Ovary (tissue), 9 donors: ENCODE measurements around the gene FMNL3. TPM values are rescaled to one million over a fixed set of nuclear protein-coding genes. Genes with fewer than 3 reads are reported as not detected.
"Not testable (repeated sequence)": the region's sequence is repeated elsewhere in the genome, so short reads cannot be mapped to it uniquely, and the experiment has no call there.

Experiments
- DNase-seq, 5 donors: peaks; one replicate each; pipeline ENCODE4 v3.0.0-alpha.2; 2019 to 2020
- H3K27ac ChIP-seq, 2 donors: fragments of 200-600 bp; one replicate each; pipeline versions ENCODE4 v1.5.1 to v1.8.0; 2019 to 2022
- H3K27me3 ChIP-seq: fragments of 200-600 bp; one replicate; pipeline ENCODE4 v1.8.0; 2022
- H3K36me3 ChIP-seq: fragments of 200-600 bp; sonication (generic); one replicate; pipeline ENCODE4 v1.5.1; 2019
- H3K4me1 ChIP-seq: one replicate; pipeline ENCODE4 v1.8.1; 2013; ENCODE audit warnings: mild to moderate bottlenecking, moderate library complexity; ENCODE audit not compliant: insufficient read depth
- H3K4me3 ChIP-seq: fragments of 200-600 bp; sonication (generic); one replicate; pipeline ENCODE4 v1.5.1; 2017
- H3K9me3 ChIP-seq, 2 donors: fragments of 200-600 bp in 1 of 2; sonication (generic) in 1 of 2; one replicate each; pipeline versions ENCODE4 v1.5.1 to v1.8.1; 2013 to 2019; ENCODE audit warnings: mild to moderate bottlenecking in 1 of 2, moderate library complexity in 1 of 2
- EP300 ChIP-seq: sonication (generic); formaldehyde crosslinking; IDR thresholded peaks from one replicate; pipeline ENCODE4 v1.6.1; 2017; ENCODE audit warnings: antibody characterized with exemption
- POLR2A ChIP-seq: fragments of 450-650 bp; IDR thresholded peaks from one replicate; pipeline ENCODE4 v1.6.1; 2017; ENCODE audit warnings: antibody characterized with exemption, mild to moderate bottlenecking, moderate library complexity
- WGBS, 3 donors: extraction: QIAGEN DNeasy Blood & Tissue Kit in 1 of 3; methylation state at CpG; one replicate each; pipeline versions ENCODE4 v1.1.5 to v1.1.7; 2013 to 2017; 5-methylcytosine and 5-hydroxymethylcytosine counted together
- intact Hi-C, 4 donors: fragments of 100-400 bp; cut with DNase I; formaldehyde crosslinking; loops; one replicate each; pipeline versions ENCODE4 v1.11.0 to v1.15.1; 2022 to 2023
- polyA plus RNA-seq, 2 donors: library from polyadenylated mRNA; stranded (reverse); fragments of 200-250 nt in 1 of 2; fragments of 350-450 nt in 1 of 2; fragmentation: Illumina TruSeq in 1 of 2; extraction: RNeasy Lipid Tissue Mini Kit (QIAGEN cat#74804) in 1 of 2; gene quantifications; one replicate each; pipeline ENCODE4 v1.2.3, GENCODE V29; 2013 to 2014
- total RNA-seq, 7 donors: library from RNA; depleted of rRNA in 2 of 7; stranded (reverse); fragments of >200 nt in 2 of 7; fragmentation: NEBNext Ultra II Directional in 3 of 7; extraction: Animal tissue kit (Norgen Biotek cat#: 25700) in 3 of 7; gene quantifications; one replicate each; pipeline versions ENCODE4 v1.1.0 to v1.2.4, GENCODE V29; 2016 to 2023
- TF ChIP-seq, protein P1 (sequence below), 3 donors: fragments of 450-650 bp in 2 of 3; fragments of 200-600 bp in 1 of 3; IDR thresholded peaks; one replicate each; pipeline versions ENCODE4 v1.5.1 to v1.8.0; 2016 to 2022; ENCODE audit warnings: antibody characterized with exemption in 3 of 3, mild to moderate bottlenecking in 1 of 3
- donor health status: DM: no; HTN: no; CAD: no; lungs with moderate emphysema.
- donor health status: DM: no; HTN: no; CAD: no.
- donor health status: Bipolar disorder and iron deficiency.
- donor health status: DM: yes; HTN: yes; CAD: no.
- donor health status: DM: no; HTN: no; CAD: no.
- donor health status: DM: yes; HTN: yes; CAD: no.

Gene FMNL3
- total and polyA plus RNA-seq, 9 donors = 15.7 to 58.1 (median 33.1) TPM

DNA sequence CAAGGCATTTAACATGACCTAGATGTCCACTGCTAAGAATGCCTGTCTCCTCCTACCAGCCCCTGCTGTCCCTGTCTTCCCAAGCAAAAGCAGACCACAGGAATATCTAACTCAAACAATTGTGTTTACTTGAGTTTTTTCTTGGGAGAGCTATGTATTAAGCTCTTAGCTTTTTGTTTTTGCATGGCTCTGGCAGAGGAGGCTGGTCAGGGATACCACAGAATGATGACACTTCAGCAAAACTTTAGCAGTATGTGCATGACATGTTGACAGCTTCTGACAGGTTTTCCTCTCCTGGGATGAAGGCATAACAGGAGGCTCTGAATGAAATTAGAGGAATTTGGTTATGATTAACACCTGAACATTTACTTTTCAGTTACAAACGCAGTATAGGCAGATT, 41.1 kb upstream of the FMNL3 start:
- H3K27me3 ChIP-seq = no peaks in the 10 kb centered on the region
- no peak for DNase-seq
- intact Hi-C loops = no loop called here
- H3K27ac ChIP-seq = no peak overlapping the region
- TF ChIP-seq POLR2A = no peak
- no peak for TF ChIP-seq EP300
- TF ChIP-seq, protein P1, sequence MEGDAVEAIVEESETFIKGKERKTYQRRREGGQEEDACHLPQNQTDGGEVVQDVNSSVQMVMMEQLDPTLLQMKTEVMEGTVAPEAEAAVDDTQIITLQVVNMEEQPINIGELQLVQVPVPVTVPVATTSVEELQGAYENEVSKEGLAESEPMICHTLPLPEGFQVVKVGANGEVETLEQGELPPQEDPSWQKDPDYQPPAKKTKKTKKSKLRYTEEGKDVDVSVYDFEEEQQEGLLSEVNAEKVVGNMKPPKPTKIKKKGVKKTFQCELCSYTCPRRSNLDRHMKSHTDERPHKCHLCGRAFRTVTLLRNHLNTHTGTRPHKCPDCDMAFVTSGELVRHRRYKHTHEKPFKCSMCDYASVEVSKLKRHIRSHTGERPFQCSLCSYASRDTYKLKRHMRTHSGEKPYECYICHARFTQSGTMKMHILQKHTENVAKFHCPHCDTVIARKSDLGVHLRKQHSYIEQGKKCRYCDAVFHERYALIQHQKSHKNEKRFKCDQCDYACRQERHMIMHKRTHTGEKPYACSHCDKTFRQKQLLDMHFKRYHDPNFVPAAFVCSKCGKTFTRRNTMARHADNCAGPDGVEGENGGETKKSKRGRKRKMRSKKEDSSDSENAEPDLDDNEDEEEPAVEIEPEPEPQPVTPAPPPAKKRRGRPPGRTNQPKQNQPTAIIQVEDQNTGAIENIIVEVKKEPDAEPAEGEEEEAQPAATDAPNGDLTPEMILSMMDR (IDR thresholded peaks at IDR 0.05) = no peak
- peaks cover 16% of the 10 kb centered on the region for H3K4me1 ChIP-seq
- no peaks in the 10 kb centered on the region for H3K36me3 ChIP-seq
- WGBS, 3 donors = 19 to 42% (median 24%) methylated on average over 1 of the region's 1 CpG
- H3K9me3 ChIP-seq = no peaks in the 10 kb centered on the region
- no peak overlapping the region for H3K4me3 ChIP-seq

DNA sequence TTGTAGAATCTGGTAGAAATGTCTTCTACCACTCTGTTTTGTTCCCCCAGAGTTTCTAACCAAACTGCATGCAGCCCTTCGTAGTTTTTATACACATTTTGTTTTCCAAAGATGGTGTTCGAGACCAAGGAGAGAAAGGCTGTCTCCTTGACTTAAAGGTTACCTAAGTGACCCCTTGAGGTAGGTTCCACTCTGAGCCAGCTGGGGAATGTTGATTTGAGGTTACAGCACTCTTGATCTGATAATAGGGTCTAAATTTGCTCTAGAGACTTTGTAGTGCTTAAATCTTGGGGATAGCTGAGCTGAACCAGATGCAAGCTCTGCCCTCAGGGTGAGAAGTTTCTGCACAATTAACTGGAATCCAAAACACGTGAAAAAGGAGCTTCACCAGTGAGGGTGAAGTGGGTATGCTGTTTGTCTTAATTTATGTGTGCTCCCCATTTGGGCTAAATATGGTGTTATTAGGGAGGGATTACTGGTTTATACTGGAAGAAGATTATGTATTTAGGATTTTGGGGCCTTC, 37.2 kb upstream of the FMNL3 start:
- WGBS, 3 donors = 45 to 59% (median 55%) methylated on average over 3 of the region's 3 CpGs
- Histone ChIP-seq H3K9me3 (no peaks in the 10 kb centered on the region), H3K4me1 (peaks cover 16% of the 10 kb centered on the region), H3K27me3 (no peaks in the 10 kb centered on the region), H3K27ac (no peak overlapping the region), H3K36me3 (no peaks in the 10 kb centered on the region), H3K4me3 (no peak overlapping the region)
- TF ChIP-seq EP300 (no peak), POLR2A (no peak)
- TF ChIP-seq, protein P1 (IDR thresholded peaks at IDR 0.05) = no peak
- no peak for DNase-seq
- intact Hi-C loops = no loop called here

DNA sequence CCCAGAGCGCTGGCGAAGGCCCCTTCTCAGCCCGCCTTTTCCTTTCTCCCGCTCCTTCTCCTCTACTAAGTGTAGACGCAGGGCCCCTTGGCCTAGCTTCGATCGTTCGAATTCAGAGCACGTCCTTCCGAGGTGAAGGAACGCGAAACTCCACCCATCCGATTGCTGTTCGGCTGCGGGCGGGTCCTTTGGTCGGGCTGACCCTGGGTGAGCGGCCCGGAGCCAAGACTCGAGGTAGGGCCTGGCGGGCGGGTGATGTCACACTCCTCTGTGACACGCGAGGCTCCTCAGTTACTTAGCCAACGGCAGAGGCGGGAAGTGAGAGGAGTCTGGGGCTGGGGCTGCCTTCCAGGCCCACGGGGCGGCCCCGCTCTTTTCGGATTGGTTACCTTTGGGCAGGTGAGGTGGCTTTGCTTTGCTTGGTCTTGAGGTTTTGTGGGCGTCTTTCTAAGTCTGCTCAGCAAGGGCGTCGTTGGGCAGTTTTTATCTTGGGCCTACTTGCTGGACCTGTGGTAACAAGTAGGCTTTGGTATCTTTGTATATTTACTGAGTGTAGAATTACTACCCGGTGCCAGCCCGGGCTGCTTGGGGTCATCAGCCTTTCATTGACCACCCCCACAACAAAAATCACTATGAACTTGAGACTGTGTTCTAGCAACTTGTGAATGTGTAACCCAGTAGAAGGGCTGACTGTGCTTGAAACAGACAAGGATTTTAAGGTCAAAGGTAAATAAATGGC, 34.8 kb upstream of the FMNL3 start:
- TF ChIP-seq EP300 = no peak
- TF ChIP-seq, protein P1 (IDR thresholded peaks at IDR 0.05) = no peak
- no peak for TF ChIP-seq POLR2A
- Histone ChIP-seq H3K36me3 (no peaks in the 10 kb centered on the region), H3K4me3 (peak overlapping the region; percentile 93), H3K27ac (peak overlapping the region; percentile 83 to 86), H3K27me3 (no peaks in the 10 kb centered on the region), H3K4me1 (peaks cover 13% of the 10 kb centered on the region), H3K9me3 (no peaks in the 10 kb centered on the region)
- intact Hi-C loops = no loop called here
- WGBS, 3 donors = 0% methylated on average over 35 of the region's 35 CpGs
- peak; percentile 73 to 85 (median 79) for DNase-seq

DNA sequence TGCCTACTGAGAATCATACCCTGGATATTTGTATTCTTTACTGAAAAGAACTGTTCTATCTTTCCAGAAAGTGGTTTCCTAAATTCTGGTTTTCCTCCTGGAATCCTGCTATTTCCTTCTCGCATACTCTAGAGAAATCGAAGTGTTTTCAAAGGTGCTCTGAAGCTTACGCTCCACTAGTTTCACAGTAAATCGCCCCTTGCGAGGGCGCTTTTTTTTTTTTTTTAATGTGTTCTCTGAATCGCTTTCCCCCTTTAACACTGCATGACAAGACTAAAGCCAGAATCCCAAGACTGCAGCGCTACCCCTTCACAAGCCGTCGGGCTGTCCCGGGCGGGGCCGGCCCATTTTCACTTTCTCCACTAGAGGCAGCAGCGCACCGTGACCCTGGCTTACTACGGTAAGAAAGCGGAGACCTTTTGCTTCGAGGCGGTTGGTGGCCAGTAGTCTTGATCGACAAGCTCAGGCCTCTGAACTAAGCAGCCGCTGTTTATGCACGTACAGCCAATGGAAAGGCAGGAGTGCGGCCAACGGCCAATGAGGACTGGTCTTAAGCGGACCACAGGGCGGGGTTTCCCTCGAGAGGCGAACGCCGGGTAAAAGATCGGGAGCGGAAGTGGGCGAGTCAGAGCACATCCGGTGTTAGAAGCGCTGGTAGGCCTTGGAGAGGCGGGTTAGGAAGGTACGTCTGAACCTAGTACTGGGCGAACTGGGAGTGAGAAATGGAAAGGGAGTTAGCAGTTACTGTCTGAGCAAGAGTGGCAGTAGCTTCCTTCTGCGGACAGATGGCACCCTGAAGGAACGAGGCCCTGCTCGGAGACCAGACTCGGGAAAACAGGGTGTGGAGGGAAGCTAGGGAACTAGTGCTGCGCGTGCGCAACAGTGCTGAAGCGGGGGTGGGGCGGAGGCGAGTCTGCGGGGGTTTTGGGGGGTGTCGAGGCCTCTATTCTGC, 34.0 kb upstream of the FMNL3 start, which contains the start of gene TMBIM6:
Gene TMBIM6 (plus strand): TSS at position 628 of the 952 bp plus-strand sequence. CDS start 10,937 bp downstream, outside the sequence.
- DNase-seq = peak; percentile 98 to 99 (median 99)
- Histone ChIP-seq H3K4me1 (peaks cover 11% of the 10 kb centered on the region), H3K9me3 (no peaks in the 10 kb centered on the region), H3K36me3 (no peaks in the 10 kb centered on the region), H3K4me3 (peak within 1 kb of the TSS; percentile 93), H3K27me3 (no peaks in the 10 kb centered on the region), H3K27ac (peak within 1 kb of the TSS; percentile 83 to 86)
- intact Hi-C loops = no loop called here
- 3 to 4% (median 3%) methylated on average over 50 of the region's 50 CpGs for WGBS, 3 donors
- no peak for TF ChIP-seq EP300
- TF ChIP-seq, protein P1 (IDR thresholded peaks at IDR 0.05) = peak; percentile 91 to 98 (median 96)
- TF ChIP-seq POLR2A = peak; percentile 99

DNA sequence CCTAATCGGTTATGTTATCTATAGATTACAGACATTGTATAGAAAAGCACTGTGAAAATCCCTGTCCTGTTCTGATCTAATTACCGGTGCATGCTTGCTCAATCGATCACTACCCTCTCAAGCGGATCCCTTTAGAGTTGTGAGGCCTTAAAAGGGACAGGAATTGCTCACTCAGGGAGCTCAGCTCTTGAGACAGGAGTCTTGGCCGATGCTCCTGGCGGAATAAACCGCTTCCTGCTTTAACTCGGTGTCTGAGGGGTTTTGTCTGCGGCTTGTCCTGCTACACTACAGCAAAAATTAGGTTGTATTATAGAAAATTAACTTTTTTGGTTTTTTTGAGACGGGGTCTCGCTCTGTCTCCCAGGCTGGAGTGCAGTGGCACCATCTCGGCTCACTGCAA, 33.1 kb upstream of the FMNL3 start:
- H3K9me3 ChIP-seq, H3K27ac ChIP-seq, intact Hi-C loops, H3K36me3 ChIP-seq, H3K4me3 ChIP-seq, H3K27me3 ChIP-seq: not testable (repeated sequence)
- DNase-seq = peak in 1 of 5 donors; percentile 21
- H3K4me1 ChIP-seq = peaks cover 11% of the 10 kb centered on the region
- 93 to 96% (median 95%) methylated on average over 12 of the region's 12 CpGs for WGBS, 3 donors

DNA sequence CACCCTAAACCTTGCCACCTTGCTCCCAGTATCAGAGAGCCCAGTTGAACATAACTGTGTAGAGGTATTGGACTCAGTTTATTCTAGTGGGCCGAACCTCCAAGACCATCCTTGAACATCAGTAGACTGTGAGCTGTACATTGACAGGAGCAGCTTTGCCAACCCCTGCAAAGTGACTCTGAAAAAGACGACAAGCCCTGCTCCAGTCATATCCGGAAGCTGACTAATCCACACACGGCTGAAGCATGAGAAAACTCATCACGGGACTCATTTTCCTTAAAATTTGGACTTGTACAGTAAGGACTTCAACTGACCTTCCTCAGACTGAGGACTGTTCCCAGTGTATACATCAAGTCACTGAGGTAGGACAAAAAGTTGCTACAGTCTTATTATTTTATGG, 31.5 kb upstream of the FMNL3 start:
- H3K36me3 ChIP-seq, DNase-seq, H3K27me3 ChIP-seq, H3K4me1 ChIP-seq, H3K27ac ChIP-seq, intact Hi-C loops, H3K4me3 ChIP-seq, H3K9me3 ChIP-seq: not testable (repeated sequence)
- WGBS, 3 donors = 83 to 87% (median 86%) methylated on average over 5 of the region's 5 CpGs

DNA sequence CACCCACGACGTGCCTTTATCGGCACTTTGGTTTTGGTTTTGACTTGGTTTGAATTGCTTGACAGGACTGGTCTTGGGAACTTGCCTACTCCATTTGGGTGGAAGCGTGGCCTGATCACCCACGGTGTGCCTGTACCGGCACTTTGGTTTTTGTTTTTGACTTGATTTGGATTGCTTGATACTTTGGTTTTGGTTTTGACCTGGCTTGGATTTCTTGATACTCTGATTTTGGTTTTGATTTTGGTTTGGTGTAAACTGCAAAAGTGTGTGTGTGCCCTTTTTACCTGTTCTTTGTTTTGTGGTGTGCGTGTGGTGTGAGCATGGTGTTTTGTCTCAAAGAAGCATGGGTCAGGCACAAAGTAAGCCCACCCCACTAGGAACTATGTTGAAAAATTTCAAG, 27.7 kb upstream of the FMNL3 start:
- H3K4me1 ChIP-seq, H3K27ac ChIP-seq, H3K27me3 ChIP-seq, DNase-seq, intact Hi-C loops, H3K9me3 ChIP-seq, H3K4me3 ChIP-seq, H3K36me3 ChIP-seq: not testable (repeated sequence)
- WGBS, 3 donors = 93 to 95% (median 94%) methylated on average over 7 of the region's 7 CpGs
